Ovary (tissue), 3 donors: Measurements from ENCODE around the gene OR5AU1.

Experiments
- EP300 ChIP-seq: sonication (generic); formaldehyde crosslinking; IDR thresholded peaks from one replicate; pipeline ENCODE4 v1.6.1; 2017; ENCODE audit warnings: antibody characterized with exemption
- POLR2A ChIP-seq: fragments of 450-650 bp; IDR thresholded peaks from one replicate; pipeline ENCODE4 v1.6.1; 2017; ENCODE audit warnings: antibody characterized with exemption, mild to moderate bottlenecking, moderate library complexity
- TF ChIP-seq, protein P1 (sequence below), 3 donors: fragments of 450-650 bp in 2 of 3; fragments of 200-600 bp in 1 of 3; IDR thresholded peaks; one replicate each; pipeline versions ENCODE4 v1.5.1 to v1.8.0; 2016 to 2022; ENCODE audit warnings: antibody characterized with exemption in 3 of 3, mild to moderate bottlenecking in 1 of 3
- donor health status: DM: no; HTN: no; CAD: no.

DNA sequence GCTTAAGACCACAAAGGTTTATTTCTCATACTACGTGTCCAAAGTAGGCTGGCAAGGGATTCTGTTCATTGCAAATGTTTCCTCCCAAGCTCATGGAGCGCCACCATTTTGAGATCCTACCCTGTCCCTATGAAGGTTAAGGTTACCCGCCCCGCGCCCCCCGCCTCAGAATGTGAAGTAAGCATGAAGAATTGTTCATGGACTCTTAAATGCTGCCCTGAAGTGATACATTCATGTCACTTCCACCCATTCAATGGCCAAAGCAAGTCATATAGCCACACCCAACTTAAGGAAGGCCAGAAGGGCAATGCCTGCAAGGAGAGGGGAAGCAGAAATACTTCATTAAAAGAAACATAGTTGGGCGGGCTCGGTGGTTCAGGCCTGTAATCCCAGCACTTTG is 50.8 kb downstream of the OR5AU1 start:
- TF ChIP-seq, protein P1, sequence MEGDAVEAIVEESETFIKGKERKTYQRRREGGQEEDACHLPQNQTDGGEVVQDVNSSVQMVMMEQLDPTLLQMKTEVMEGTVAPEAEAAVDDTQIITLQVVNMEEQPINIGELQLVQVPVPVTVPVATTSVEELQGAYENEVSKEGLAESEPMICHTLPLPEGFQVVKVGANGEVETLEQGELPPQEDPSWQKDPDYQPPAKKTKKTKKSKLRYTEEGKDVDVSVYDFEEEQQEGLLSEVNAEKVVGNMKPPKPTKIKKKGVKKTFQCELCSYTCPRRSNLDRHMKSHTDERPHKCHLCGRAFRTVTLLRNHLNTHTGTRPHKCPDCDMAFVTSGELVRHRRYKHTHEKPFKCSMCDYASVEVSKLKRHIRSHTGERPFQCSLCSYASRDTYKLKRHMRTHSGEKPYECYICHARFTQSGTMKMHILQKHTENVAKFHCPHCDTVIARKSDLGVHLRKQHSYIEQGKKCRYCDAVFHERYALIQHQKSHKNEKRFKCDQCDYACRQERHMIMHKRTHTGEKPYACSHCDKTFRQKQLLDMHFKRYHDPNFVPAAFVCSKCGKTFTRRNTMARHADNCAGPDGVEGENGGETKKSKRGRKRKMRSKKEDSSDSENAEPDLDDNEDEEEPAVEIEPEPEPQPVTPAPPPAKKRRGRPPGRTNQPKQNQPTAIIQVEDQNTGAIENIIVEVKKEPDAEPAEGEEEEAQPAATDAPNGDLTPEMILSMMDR (IDR thresholded peaks at IDR 0.05), result no peak
- TF ChIP-seq EP300 (no peak), POLR2A (no peak)
